MM.1S (cell line): Measurements from ENCODE around the gene FOXK1.

Experiments
- DNase-seq: peaks from one replicate; pipeline ENCODE4 v3.0.0-alpha.2; 2015
- H2AFZ ChIP-seq: fragments of 300-600 bp; sonication (generic); 2 replicates; pipeline ENCODE4 v1.6.0; 2016; ENCODE audit warnings: antibody characterized with exemption, low read length
- H3F3A ChIP-seq: fragments of 300-600 bp; sonication (generic); 2 replicates; pipeline ENCODE4 v1.6.1; 2016; ENCODE audit warnings: mild to moderate bottlenecking, antibody characterized with exemption, low read length, moderate library complexity, mixed read lengths; ENCODE audit not compliant: insufficient read depth
- H3K27ac ChIP-seq: fragments of 300-600 bp; sonication (generic); 2 replicates; pipeline ENCODE4 v1.5.1; 2016; ENCODE audit warnings: mild to moderate bottlenecking, low read length
- H3K27me3 ChIP-seq: fragments of 300-600 bp; sonication (generic); replicated peaks from 2 replicates; pipeline ENCODE4 v1.6.0; 2016; ENCODE audit warnings: low read length; ENCODE audit not compliant: insufficient read depth
- H3K36me3 ChIP-seq: fragments of 300-600 bp; sonication (generic); replicated peaks from 2 replicates; pipeline ENCODE4 v1.6.1; 2016; ENCODE audit warnings: mild to moderate bottlenecking, low read length, mixed read lengths; ENCODE audit not compliant: insufficient read depth
- H3K4me1 ChIP-seq: fragments of 300-600 bp; sonication (generic); 2 replicates; pipeline ENCODE4 v1.6.1; 2016; ENCODE audit warnings: low read length, mixed read lengths
- H3K4me2 ChIP-seq: fragments of 300-600 bp; sonication (generic); 2 replicates; pipeline ENCODE4 v1.6.0; 2016; ENCODE audit warnings: low read depth, low read length
- H3K4me3 ChIP-seq: fragments of 300-600 bp; sonication (generic); 2 replicates; pipeline ENCODE4 v1.5.1; 2016; ENCODE audit warnings: low read length, mixed read lengths
- H3K79me2 ChIP-seq: fragments of 300-600 bp; sonication (generic); 2 replicates; pipeline ENCODE4 v1.6.1; 2016; ENCODE audit warnings: mixed run types, low read length, mixed read lengths
- H3K9ac ChIP-seq: fragments of 300-600 bp; sonication (generic); 2 replicates; pipeline ENCODE4 v1.6.1; 2016; ENCODE audit warnings: low read length, mixed read lengths
- H3K9me2 ChIP-seq: fragments of 300-600 bp; sonication (generic); replicated peaks from 2 replicates; pipeline ENCODE4 v1.6.1; 2016; ENCODE audit warnings: mild to moderate bottlenecking, low read length, mixed read lengths; ENCODE audit not compliant: insufficient read depth
- H3K9me3 ChIP-seq: fragments of 300-600 bp; sonication (generic); replicated peaks from 2 replicates; pipeline ENCODE4 v1.6.1; 2016; ENCODE audit warnings: mild to moderate bottlenecking, low read length, mixed read lengths; ENCODE audit not compliant: insufficient read depth
- H4K20me1 ChIP-seq: fragments of 300-600 bp; sonication (generic); 2 replicates; pipeline ENCODE4 v1.6.1; 2016; ENCODE audit warnings: mild to moderate bottlenecking, low read length, moderate library complexity, mixed read lengths; ENCODE audit not compliant: insufficient read depth
- EZH2 ChIP-seq: fragments of 300-600 bp; sonication (generic); optimal IDR thresholded peaks from 2 replicates; pipeline ENCODE3; 2017; ENCODE audit warnings: low read depth, mild to moderate bottlenecking, antibody characterized with exemption, low read length, mixed read lengths
- EZH2phosphoT487 ChIP-seq: fragments of 300-600 bp; sonication (generic); IDR thresholded peaks from 2 replicates; pipeline ENCODE4 v1.6.1; 2018; ENCODE audit warnings: antibody characterized with exemption, low read length
- TF ChIP-seq, protein P1 (sequence below): fragments of 300-600 bp; sonication (generic); IDR thresholded peaks from 2 replicates; pipeline ENCODE4 v1.5.1; 2016; ENCODE audit warnings: antibody characterized with exemption, low read length, mixed read lengths

The FOXK1 gene

GRCh38 chr7:4817178-4817901 is 135.2 kb downstream of the FOXK1 start:
- TF ChIP-seq EZH2: no peak
- no peak for TF ChIP-seq EZH2phosphoT487
- TF ChIP-seq, protein P1, sequence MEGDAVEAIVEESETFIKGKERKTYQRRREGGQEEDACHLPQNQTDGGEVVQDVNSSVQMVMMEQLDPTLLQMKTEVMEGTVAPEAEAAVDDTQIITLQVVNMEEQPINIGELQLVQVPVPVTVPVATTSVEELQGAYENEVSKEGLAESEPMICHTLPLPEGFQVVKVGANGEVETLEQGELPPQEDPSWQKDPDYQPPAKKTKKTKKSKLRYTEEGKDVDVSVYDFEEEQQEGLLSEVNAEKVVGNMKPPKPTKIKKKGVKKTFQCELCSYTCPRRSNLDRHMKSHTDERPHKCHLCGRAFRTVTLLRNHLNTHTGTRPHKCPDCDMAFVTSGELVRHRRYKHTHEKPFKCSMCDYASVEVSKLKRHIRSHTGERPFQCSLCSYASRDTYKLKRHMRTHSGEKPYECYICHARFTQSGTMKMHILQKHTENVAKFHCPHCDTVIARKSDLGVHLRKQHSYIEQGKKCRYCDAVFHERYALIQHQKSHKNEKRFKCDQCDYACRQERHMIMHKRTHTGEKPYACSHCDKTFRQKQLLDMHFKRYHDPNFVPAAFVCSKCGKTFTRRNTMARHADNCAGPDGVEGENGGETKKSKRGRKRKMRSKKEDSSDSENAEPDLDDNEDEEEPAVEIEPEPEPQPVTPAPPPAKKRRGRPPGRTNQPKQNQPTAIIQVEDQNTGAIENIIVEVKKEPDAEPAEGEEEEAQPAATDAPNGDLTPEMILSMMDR: no peak
- no peaks in the 10 kb centered on the region for H3K4me1 ChIP-seq
- H3K9me3 ChIP-seq: no peaks in the 10 kb centered on the region
- no peak overlapping the region for H3K4me3 ChIP-seq
- no peak overlapping the region for H3K4me2 ChIP-seq
- DNase-seq: no peak
- H3K9ac ChIP-seq: no peak overlapping the region
- H3K9me2 ChIP-seq: no peaks in the 10 kb centered on the region
- no peak overlapping the region for H2AFZ ChIP-seq
- H3K79me2 ChIP-seq: no peaks in the 10 kb centered on the region
- no peaks in the 10 kb centered on the region for H3F3A ChIP-seq
- no peaks in the 10 kb centered on the region for H4K20me1 ChIP-seq
- H3K36me3 ChIP-seq: no peaks in the 10 kb centered on the region
- peaks cover 69% of the 10 kb centered on the region for H3K27me3 ChIP-seq
- no peak overlapping the region for H3K27ac ChIP-seq

DNA sequence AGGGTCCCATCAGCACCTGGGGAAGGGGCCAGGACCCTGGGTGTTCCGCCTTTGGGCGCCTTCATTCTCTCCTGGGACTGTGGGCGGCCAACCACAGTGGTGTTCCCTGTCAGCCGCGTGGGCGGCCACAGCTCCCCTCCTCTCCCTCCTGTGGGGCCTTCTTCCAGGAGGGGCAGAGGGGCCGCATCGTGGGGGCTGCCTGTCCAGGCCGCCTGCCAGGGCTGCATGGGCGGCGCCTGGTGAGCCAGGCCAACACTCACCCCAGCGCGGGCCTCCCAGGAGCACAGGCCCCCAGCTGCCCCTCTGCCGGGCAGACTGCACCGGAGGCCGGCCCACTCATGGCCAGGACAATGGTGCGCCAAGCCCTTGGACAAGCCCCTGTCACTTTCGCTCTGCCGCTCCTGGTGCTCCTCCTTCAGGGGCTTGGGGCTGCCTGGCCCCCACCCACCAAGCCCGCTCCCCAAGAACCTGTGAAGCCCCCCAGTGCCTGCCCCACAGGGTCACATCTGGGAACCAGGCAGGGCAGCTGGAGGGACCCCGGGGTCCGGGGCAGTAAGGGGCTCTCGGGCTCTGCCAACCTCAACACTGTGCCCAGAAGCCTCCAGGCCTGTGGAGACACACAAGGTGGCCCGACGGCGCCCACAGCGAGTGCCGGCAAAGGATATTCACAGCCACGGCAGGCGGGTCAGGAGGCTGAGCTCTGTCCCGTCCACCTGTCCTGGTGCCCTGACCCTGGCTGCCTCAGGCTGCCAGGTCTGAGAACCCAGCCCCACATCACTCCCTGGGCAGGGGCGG is 136.1 kb downstream of the FOXK1 start:
- Histone ChIP-seq H2AFZ (no peak overlapping the region), H3K9ac (no peak overlapping the region), H3K4me3 (no peak overlapping the region), H3K4me2 (no peak overlapping the region), H3K4me1 (no peaks in the 10 kb centered on the region), H3K27ac (no peak overlapping the region), H4K20me1 (no peaks in the 10 kb centered on the region), H3K9me2 (no peaks in the 10 kb centered on the region), H3K27me3 (peaks cover 72% of the 10 kb centered on the region), H3K9me3 (no peaks in the 10 kb centered on the region), H3K79me2 (no peaks in the 10 kb centered on the region), H3F3A (no peaks in the 10 kb centered on the region), H3K36me3 (no peaks in the 10 kb centered on the region)
- TF ChIP-seq EZH2 (no peak), EZH2phosphoT487 (no peak)
- TF ChIP-seq, protein P1: no peak
- DNase-seq: no peak

DNA sequence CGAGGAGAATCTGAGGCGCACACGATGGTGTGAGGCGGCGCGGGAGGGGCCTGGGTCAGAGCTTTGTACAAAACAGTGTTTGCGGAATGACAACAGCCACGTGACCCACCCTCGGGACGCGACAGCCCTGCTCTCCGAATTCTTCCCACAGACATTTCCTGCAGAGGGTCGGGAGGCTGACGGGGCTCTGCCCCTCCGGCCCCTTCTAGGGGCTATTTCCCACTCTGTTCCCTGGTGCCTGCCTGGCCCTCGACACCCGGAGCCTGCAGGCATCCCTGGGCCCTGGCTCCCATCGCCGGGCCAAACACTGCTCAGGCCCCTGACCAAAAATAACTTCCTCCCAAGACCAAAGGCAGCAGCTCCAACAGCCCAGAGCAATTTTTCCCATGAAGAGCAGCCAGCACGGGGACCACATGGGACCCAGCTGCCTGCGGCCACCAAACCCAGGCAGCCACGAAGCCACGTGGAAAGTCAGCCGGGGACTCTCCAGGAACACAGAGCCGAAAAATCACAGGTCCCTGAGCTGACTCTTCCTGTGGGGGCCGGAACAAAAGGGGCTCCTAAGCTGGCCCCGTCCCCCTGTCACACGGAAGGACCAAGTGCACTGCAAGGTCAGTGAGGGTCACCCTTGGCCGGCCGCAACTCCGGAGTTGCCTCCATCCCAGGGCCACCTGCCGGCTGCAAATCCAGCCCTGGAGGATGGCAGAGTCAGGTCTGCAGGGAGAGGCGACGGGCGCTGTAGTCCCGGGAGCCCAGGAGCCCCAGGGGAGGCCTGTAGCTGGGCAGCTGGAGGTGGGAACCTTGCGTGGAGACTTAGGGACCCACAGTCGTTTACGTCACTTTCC is 137.7 kb downstream of the FOXK1 start:
- no peak overlapping the region for H3K4me3 ChIP-seq
- no peaks in the 10 kb centered on the region for H4K20me1 ChIP-seq
- H3K79me2 ChIP-seq: no peaks in the 10 kb centered on the region
- no peak overlapping the region for H3K27ac ChIP-seq
- H3K9me2 ChIP-seq: no peaks in the 10 kb centered on the region
- no peaks in the 10 kb centered on the region for H3K4me1 ChIP-seq
- DNase-seq: no peak
- no peaks in the 10 kb centered on the region for H3K36me3 ChIP-seq
- no peak overlapping the region for H2AFZ ChIP-seq
- TF ChIP-seq EZH2phosphoT487 (no peak), EZH2 (no peak)
- TF ChIP-seq, protein P1: no peak
- H3K27me3 ChIP-seq: peaks cover 72% of the 10 kb centered on the region
- H3K9ac ChIP-seq: no peak overlapping the region
- no peaks in the 10 kb centered on the region for H3F3A ChIP-seq
- H3K9me3 ChIP-seq: no peaks in the 10 kb centered on the region
- H3K4me2 ChIP-seq: no peak overlapping the region
